Middle frontal gyrus (tissue), 1 donor: ENCODE data around the gene MED15.
"Not testable (repeated sequence)": the region's sequence is repeated elsewhere in the genome, so short reads cannot be mapped to it uniquely, and the experiment has no call there.

Experiments used
- DNase-seq: peaks from one replicate; pipeline ENCODE4 v3.0.0-alpha.2; 2015; ENCODE audit warnings: low spot score; ENCODE audit errors: extremely low spot score

The MED15 gene

GRCh38 chr22:20483771-20484170, 23.6 kb upstream of the MED15 start:
- DNase-seq = no peak

GRCh38 chr22:20484948-20485683, 22.3 kb upstream of the MED15 start:
- no peak for DNase-seq

GRCh38 chr22:20486229-20486628, 21.2 kb upstream of the MED15 start:
- DNase-seq = no peak

DNA sequence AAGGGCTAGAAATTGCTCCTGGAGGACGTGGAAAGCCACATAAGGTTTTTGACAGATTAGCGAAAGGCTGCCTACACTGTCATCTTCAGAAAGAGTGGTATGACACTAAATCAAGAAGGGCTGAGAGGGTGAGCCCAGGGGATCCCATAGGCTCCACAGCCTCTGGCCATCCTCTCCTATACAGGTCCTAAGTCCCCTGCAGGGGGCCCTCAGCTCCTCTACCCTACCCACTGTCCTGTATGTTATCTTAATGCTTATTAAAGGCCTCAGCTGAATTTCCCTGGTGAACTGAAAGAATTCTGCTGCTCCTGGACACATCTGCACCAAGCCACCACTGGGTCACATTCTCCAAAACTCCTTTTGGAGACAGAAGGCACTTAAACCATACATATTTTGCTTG, 19.7 kb upstream of the MED15 start:
- no peak for DNase-seq

- DNase-seq = no peak
These were observed 18.5 kb upstream of the MED15 start for GRCh38 chr22:20488946-20489345.

DNA sequence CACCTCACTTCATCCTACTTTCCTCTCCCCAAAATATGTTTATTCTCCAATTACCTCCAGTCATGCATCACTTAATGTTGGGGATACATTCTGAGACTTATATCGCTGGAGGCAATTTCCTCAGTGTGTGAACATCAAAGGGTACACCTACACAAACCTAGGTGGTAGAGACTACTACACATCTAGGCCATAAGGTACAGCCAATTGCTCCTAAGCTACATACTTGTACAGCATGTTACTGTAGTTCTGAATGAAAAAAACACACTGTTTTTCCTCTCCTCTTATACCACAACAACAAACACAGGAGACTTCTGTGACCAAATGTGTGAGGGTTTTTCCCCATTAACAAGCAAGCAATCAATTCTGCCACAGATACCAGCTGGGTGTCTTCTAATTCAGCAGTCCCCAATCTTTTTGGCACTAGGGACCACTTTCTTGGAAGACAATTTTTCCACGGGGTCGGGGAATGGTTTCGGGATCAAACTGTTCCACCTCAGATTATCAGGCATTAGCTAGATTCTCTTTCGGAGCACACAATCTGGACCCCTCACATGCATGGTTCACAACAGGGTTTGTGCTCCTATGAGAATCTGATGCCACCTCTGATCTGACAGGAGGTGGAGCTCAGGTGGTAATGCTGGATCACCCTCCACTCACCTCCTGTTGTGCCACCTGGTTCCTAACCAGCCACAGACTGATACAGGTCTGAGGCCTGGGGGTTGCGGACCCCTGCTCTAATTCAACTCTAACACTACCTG, 17.0 kb upstream of the MED15 start:
- no peak for DNase-seq

DNA sequence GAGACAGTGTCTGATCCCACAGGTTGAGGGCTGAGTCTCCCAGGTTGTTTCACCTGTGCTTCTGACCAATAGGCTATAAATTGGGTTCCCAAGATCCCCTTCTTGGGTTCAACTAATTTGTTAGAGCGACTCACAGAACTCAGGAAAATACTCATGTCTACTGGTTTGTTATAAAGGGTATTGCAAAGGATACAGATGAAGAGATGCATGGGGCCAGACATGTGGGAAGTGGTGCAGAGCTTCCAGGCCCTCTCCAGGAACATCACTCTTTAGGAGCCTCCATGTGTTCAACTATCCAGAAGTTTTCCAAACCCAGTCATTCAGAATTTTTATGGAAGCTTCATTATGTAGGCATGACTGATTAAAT, 16.5 kb upstream of the MED15 start:
- DNase-seq = no peak

DNA sequence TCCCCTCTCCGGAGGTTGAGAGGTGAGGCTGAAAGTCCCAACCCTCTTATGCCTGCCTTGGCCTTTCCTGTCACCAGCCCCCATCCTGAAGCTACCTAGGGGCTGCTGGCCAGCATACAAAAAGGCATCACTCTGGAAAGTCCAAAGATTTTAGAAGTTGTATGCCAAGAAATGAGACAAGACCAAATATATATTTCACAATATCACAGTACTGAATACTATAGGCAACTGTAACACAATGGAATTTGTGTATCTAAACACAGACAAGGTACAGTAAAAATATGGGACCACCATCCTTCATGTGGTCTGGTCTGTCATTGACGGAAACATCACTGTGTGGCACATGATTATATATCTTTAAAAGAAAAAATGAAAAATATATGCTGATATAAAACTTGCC, 16.1 kb upstream of the MED15 start:
- no peak for DNase-seq

- DNase-seq = no peak
These were observed 12.2 kb upstream of the MED15 start, which contains the start of gene KLHL22 for GRCh38 chr22:20494978-20495860. TSS of gene KLHL22 (minus strand) at chr22:20495795. CDS start at chr22:20489211, 6,584 bp downstream.

- peak; percentile 87 for DNase-seq
These were observed 11.3 kb upstream of the MED15 start for GRCh38 chr22:20495861-20496681.

- DNase-seq = no peak
These were observed 10.0 kb upstream of the MED15 start for GRCh38 chr22:20497426-20497825.

DNA sequence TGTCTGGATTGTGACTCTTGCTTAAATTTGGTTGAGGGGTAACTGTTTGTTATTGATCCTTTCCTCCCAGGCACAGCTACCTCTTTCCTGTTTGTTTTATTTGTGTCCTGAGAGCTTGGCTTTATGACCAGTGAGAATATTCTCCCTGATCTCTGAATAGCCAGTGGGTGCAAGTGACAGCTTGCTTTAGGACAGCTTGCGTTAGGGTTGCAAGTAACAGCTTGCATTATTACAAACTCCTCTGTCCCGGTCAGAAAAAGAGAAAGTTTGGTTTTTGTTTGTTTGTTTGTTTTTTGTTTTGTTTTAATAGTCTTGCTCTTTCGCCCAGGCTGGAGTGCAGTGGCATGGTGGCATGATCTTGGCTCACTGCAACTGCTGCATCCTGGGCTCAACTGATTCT, 8.5 kb upstream of the MED15 start:
- DNase-seq = no peak

DNA sequence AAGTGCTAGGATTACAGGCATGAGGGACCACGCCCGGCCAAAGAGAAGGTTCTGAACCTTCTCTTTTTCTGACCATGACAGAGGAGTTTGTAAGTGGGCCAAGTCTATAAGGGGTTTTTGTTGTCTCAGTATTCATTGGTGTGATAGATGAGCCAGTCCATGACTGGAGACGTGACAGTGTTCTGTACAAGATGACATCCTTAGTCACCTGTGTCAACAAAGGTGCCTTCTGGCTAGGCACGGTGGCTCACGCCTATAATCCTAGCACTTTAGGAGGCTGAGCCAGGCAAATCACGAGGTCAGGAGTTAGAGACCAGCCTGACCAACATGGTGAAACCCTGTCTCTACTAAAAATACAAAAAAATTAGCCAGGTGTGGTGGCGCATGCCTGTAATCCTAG, 7.6 kb upstream of the MED15 start:
- DNase-seq = no peak

DNA sequence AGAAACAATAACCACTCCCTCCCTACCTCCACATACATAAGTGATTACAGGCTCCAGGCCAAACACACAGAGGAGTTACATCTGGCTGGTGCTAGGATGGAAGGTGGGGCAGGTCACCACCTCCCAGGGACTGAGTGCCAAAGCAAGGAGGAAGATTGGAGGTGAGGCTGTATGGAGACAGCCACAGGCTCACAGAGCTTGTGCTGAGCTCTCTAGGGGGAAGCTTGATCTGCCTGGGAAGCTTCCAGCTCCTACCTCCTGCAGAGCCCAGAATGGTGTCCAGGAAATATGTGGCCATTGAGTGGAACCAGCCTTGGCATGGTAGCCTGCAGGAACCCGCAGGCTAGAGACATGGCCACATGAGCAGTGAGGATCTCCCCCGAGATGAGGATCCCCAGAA, 3.6 kb upstream of the MED15 start:
- DNase-seq = no peak

GRCh38 chr22:20504293-20504922, 3.0 kb upstream of the MED15 start:
- not testable (repeated sequence) for DNase-seq

DNA sequence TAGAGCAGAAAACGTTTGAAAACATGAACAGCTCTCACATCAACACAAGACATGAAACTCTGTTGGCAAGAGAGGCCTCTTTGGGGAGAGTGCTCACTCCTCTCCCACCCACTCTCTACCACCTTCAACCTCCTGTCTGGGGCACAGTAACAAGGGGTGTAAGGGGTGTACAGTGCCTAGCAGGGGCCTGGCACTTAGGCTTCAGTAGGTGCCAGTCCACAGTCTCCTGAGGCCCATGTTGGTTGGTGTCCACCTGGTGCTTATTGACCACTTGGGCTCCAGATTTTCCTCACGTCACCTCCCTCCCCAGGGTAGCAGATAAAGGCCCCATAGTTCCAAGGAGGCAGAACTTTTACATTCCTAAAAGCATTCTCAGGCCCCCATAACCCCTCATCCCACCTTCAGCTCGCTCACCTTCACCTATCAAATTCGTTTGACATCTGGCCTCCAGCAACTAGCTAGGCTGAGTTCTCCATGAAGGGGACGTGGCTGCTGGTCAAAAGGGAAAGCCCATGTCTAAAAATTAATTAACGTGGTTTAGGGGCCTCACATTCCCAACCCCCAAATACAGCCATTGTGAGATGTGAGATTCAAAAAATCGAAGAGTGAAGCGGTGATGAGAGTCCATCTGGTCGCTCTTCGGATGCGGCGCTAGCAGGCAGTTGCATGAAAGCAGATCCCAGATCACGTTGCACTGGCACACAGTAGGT, 712 bp upstream of the MED15 start:
- no peak for DNase-seq

- DNase-seq = not testable (repeated sequence)
These were observed 801 bp downstream of the MED15 start for GRCh38 chr22:20508067-20508755.

DNA sequence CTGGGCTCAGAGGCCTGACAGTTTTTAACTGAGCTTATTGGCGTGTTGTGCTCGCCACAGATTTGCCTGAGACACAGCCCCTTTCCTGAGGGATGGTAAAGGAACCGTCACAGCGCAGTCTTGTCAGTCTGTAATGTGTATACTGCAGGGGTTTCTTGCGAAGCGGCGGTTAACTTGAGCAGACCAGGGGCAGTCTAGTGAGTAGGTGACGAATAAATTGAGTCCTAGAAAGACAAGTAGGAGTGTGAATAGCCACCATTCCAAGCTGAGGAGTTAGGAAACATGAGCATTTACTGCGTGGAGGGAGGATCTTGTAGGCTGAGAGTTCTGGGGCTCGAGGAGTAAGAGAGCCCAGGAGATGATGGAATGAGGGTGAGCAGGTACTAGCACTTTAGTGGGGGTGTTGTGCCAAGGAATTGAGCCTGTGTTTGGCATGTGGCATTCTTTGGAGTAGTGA, 1.4 kb downstream of the MED15 start:
- no peak for DNase-seq

GRCh38 chr22:20509344-20510047, 2.1 kb downstream of the MED15 start:
- DNase-seq = no peak
